Heart left ventricle (tissue), 16 donors: ENCODE data around the gene NRROS. TPM values are rescaled to one million over a fixed set of nuclear protein-coding genes. Genes with fewer than 3 reads are reported as not detected.

Source experiments
- ATAC-seq, 4 donors: fragments of 200-7000 bp; cut with Tn5 transposase; one replicate each; pipeline ENCODE4 v1.9.1; 2020 to 2022; ENCODE audit warnings: moderate library complexity in 4 of 4, mild to moderate bottlenecking in 3 of 4, moderate number of reproducible peaks in 1 of 4
- DNase-seq, 5 donors: peaks; one replicate each; pipeline ENCODE4 v3.0.0-alpha.2; 2020
- H3K27ac ChIP-seq, 12 donors: fragments of 200-600 bp; sonication (generic) in 4 of 12; one replicate each; pipeline versions ENCODE4 v1.5.0 to v1.8.0; 2016 to 2022; ENCODE audit warnings: mild to moderate bottlenecking in 2 of 12
- H3K27me3 ChIP-seq, 9 donors: fragments of 200-600 bp; sonication (generic) in 2 of 9; one replicate each; pipeline versions ENCODE4 v1.5.1 to v1.8.0; 2016 to 2022; ENCODE audit warnings: mild to moderate bottlenecking in 3 of 9
- H3K36me3 ChIP-seq, 9 donors: fragments of 200-600 bp; sonication (generic) in 2 of 9; one replicate each; pipeline versions ENCODE4 v1.5.0 to v1.8.0; 2018 to 2022; ENCODE audit warnings: mild to moderate bottlenecking in 2 of 9
- H3K4me1 ChIP-seq, 12 donors: fragments of 200-600 bp; sonication (generic) in 4 of 12; one replicate each; pipeline versions ENCODE4 v1.5.0 to v1.8.0; 2016 to 2022; ENCODE audit warnings: mild to moderate bottlenecking in 3 of 12
- H3K4me3 ChIP-seq, 12 donors: fragments of 200-600 bp; sonication (generic) in 4 of 12; one replicate each; pipeline versions ENCODE4 v1.5.0 to v1.8.0; 2017 to 2022; ENCODE audit warnings: mild to moderate bottlenecking in 9 of 12, moderate library complexity in 4 of 12
- H3K9me3 ChIP-seq, 12 donors: fragments of 200-600 bp; sonication (generic) in 4 of 12; one replicate each; pipeline versions ENCODE4 v1.5.0 to v1.8.0; 2016 to 2022; ENCODE audit warnings: mild to moderate bottlenecking in 1 of 12
- CTCF ChIP-seq, 12 donors: fragments of 200-600 bp; sonication (generic) in 4 of 12; IDR thresholded peaks; one replicate each; pipeline versions ENCODE4 v1.5.0 to v1.8.0; 2018 to 2022; ENCODE audit warnings: antibody characterized with exemption in 12 of 12, mild to moderate bottlenecking in 5 of 12
- POLR2A ChIP-seq, 2 donors: fragments of 450-650 bp; IDR thresholded peaks; one replicate each; pipeline ENCODE4 v1.6.1; 2017; ENCODE audit warnings: antibody characterized with exemption in 2 of 2, mild to moderate bottlenecking in 2 of 2, moderate library complexity in 2 of 2
- WGBS, 4 donors: extraction: QIAGEN DNeasy Blood & Tissue Kit in 2 of 4; methylation state at CpG; one replicate each; pipeline versions ENCODE4 v1.1.5 to v1.1.7; 2013 to 2018; 5-methylcytosine and 5-hydroxymethylcytosine counted together
- intact Hi-C, 10 donors: fragments of 100-400 bp; cut with DNase I; formaldehyde crosslinking; loops; one replicate each; pipeline versions ENCODE4 v1.11.1 to v1.14.2; 2022
- polyA plus RNA-seq, 2 donors: library from polyadenylated mRNA; stranded (reverse); fragments of 200-250 nt; gene quantifications; one replicate each; pipeline ENCODE4 v1.2.3, GENCODE V29; 2013
- total RNA-seq, 9 donors: library from RNA; depleted of rRNA in 2 of 9; stranded (reverse); fragments of >200 nt in 2 of 9; fragmentation: NEBNext Ultra II Directional in 3 of 9; extraction: Animal tissue kit (Norgen Biotek cat#: 25700) in 3 of 9; gene quantifications; one replicate each; pipeline versions ENCODE4 v1.1.0 to v1.2.4, GENCODE V29; 2016 to 2023
- donor health status: ischemic (EF 13 %, LVEDD 7.1; RV severe dilation, severe dysfunction).
- donor health status: healthy with polysubstance abuse.
- donor health status: DM: no; HTN: yes; CAD: no.
- donor health status: DM: no; HTN: no; CAD: no.
- donor health status: ischemic (EF 25% LVEDD 6.9; RV normal size, moderate dysfunction).
- donor health status: ischemic (EF 25% LVEDD 5.7; RV mildly dilated, moderate dysfunction).
- donor health status: healthy.
- donor health status: DM: yes; HTN: yes; CAD: no.
- donor health status: ischemic (EF 35%, LVEDD 5.7; RV mildly dilated, moderate dysfunction).
- donor health status: nonischemic (EF 11% LVEDD 7.7; RV severe dilation, severe dysfunction).
- donor health status: DM: yes; HTN: yes; CAD: no.
- donor health status: PGD.
- donor health status: ischemic (EF 29% LVEDD 5.4; RV normal size, mild dysfunction).
- donor health status: nonischemic (EF 23%, LVEDD 6.1; RV moderate dilation, normal function).

Gene NRROS
- total and polyA plus RNA-seq, 11 donors, result 1.4 to 23.8 (median 2.9) TPM

- H3K36me3 ChIP-seq, result peaks cover 0 to 4% (median 0%) of the 10 kb centered on the region in 9 donors
- DNase-seq, result no peak
- TF ChIP-seq CTCF (IDR thresholded peaks at IDR 0.05) (no peak), POLR2A (IDR thresholded peaks at IDR 0.05) (no peak)
- intact Hi-C loops, result no loop called here
- no peak overlapping the region for H3K4me3 ChIP-seq
- H3K27me3 ChIP-seq, result peaks cover 0 to 3% (median 0%) of the 10 kb centered on the region in 9 donors
- ATAC-seq, result no peak
- H3K4me1 ChIP-seq, result peaks cover 0 to 31% (median 1%) of the 10 kb centered on the region in 12 donors
- 88 to 92% (median 90%) methylated on average over 14 of the region's 14 CpGs for WGBS, 4 donors
- H3K9me3 ChIP-seq, result no peaks in the 10 kb centered on the region
- no peak overlapping the region for H3K27ac ChIP-seq
These were observed 27.7 kb downstream of the NRROS start for GRCh38 chr3:196667056-196667825.

DNA sequence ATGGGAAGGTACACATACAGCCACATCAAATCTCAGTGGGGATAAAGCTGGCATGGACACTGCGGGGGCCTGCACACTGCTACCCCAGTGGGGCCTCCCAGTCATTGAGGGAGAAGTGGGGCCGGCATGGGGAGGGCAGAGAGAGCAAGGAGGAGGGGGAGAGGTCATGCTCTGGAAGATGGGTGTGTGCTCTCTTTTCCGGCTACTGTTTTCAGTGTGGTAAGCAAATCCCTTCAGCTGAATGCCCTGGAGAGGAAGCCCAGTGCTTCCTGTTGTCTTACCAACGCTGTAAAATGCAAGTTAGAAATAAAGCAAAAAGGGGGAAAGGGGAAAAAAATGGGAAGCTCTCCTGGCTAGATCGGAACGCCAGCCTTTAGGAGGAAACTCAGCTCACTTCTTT lies 30.8 kb downstream of the NRROS start:
- peak; percentile 47 to 85 (median 78) for ATAC-seq
- peak in 1 of 5 donors; percentile 26 for DNase-seq
- no peak for TF ChIP-seq POLR2A (IDR thresholded peaks at IDR 0.05)

DNA sequence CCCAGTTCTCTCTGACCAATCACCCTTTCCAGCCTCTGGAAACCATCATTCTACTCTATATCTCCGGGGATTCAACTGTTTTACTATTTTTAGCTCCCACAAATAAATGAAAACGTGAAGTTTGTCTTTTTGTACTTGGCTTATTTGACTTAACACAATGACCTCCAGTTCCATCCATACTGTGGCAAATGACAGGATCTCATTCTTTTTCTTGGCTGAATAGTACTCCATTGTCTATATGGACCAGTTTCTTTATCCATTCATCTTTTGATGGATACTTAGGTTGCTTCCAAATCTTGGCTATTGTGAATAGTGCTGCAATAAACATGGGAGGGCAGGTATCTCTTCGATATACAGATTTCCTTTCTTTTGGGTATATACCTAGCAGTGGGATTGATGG lies 34.1 kb downstream of the NRROS start:
- intact Hi-C loops, result loop anchor here in 1 of 10 donors (5.0 kb wide), 2 partner anchors 41 to 61 kb away; no protein-coding TSS in a partner anchor
- 79 to 83% (median 82%) methylated on average over 3 of the region's 3 CpGs for WGBS, 4 donors
- no peak for DNase-seq

More for the DNA sequence above, 30.8 kb downstream of the NRROS start:
- H3K4me1 ChIP-seq, result peaks cover 0 to 31% (median 1%) of the 10 kb centered on the region in 12 donors
- no peak overlapping the region for H3K4me3 ChIP-seq
- WGBS, 4 donors, result 30 to 35% (median 34%) methylated on average over 6 of the region's 6 CpGs
- H3K27ac ChIP-seq, result peak overlapping the region in 8 of 12 donors; percentile 37 to 76 (median 52)
- no peaks in the 10 kb centered on the region for H3K36me3 ChIP-seq
- H3K27me3 ChIP-seq, result peaks cover 0 to 3% (median 0%) of the 10 kb centered on the region in 9 donors
- intact Hi-C loops, result loop anchor here in 1 of 10 donors (5.0 kb wide), 2 partner anchors 38 to 58 kb away; no protein-coding TSS in a partner anchor
- no peaks in the 10 kb centered on the region for H3K9me3 ChIP-seq

GRCh38 chr3:196677353-196677752 lies 37.9 kb downstream of the NRROS start:
- TF ChIP-seq POLR2A (IDR thresholded peaks at IDR 0.05) (no peak), CTCF (IDR thresholded peaks at IDR 0.05) (no peak)
- no peak for DNase-seq
- Histone ChIP-seq H3K4me3 (no peak overlapping the region), H3K27me3 (no peaks in the 10 kb centered on the region), H3K36me3 (no peaks in the 10 kb centered on the region), H3K4me1 (peaks cover 0 to 16% (median 0%) of the 10 kb centered on the region in 12 donors), H3K9me3 (no peaks in the 10 kb centered on the region), H3K27ac (no peak overlapping the region)
- no peak for ATAC-seq
- intact Hi-C loops, result loop anchor here in 2 of 10 donors (5.0 kb wide), 1 partner anchor 35 kb away; no protein-coding TSS in a partner anchor
- 56 to 63% (median 60%) methylated on average over 1 of the region's 1 CpG for WGBS, 4 donors

More for the DNA sequence above, 34.1 kb downstream of the NRROS start:
- TF ChIP-seq POLR2A (IDR thresholded peaks at IDR 0.05), result no peak
- no peak for TF ChIP-seq CTCF (IDR thresholded peaks at IDR 0.05)
- H3K27me3 ChIP-seq, result peaks cover 0 to 2% (median 0%) of the 10 kb centered on the region in 9 donors
- H3K4me3 ChIP-seq, result no peak overlapping the region
- peaks cover 0 to 38% (median 1%) of the 10 kb centered on the region in 12 donors for H3K4me1 ChIP-seq
- H3K9me3 ChIP-seq, result no peaks in the 10 kb centered on the region
- no peaks in the 10 kb centered on the region for H3K36me3 ChIP-seq
- no peak for ATAC-seq
- no peak overlapping the region for H3K27ac ChIP-seq
